Measurements from ENCODE around the gene ZRANB3. TPM values are rescaled to one million over a fixed set of nuclear protein-coding genes. Genes with fewer than 3 reads are reported as not detected.
"Not testable (repeated sequence)": the region's sequence is repeated elsewhere in the genome, so short reads cannot be mapped to it uniquely, and the experiment has no call there.

The ZRANB3 gene
- total RNA-seq, 4 donors from 2014 or later, result 1.6 to 7.4 (median 2.8) TPM

GRCh38 chr2:135557530-135557929, 26.5 kb upstream of the ZRANB3 start:
- no peaks in the 10 kb centered on the region for H3K36me3 ChIP-seq
- no peak for TF ChIP-seq CTCF (IDR thresholded peaks at IDR 0.05)
- no peak for TF ChIP-seq POLR2A (IDR thresholded peaks at IDR 0.05)
- H3K27ac ChIP-seq, result no peak overlapping the region
- no peaks in the 10 kb centered on the region for H3K4me1 ChIP-seq
- H3K27me3 ChIP-seq, result no peaks in the 10 kb centered on the region
- H3K4me3 ChIP-seq, result no peak overlapping the region
- no peaks in the 10 kb centered on the region for H3K9me3 ChIP-seq
- DNase-seq, result no peak

DNA sequence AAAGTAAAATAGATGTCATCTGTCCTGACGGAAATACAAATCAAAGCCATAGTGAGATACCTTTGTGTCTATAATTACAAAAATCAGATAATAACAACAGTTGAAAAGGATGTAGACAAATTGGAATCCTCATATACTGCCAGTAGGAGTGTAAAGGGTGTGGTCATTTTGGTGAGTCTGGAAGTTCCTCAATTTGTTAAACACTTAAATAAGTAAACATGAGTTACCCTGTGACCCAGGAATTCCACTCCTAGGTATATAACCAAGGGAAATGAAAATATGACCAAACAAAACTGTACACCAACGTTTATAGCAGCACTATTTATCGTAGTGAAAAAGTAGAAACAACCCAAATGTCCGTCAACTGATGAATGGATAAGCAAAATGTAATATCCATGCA, 24.3 kb upstream of the ZRANB3 start:
- no peaks in the 10 kb centered on the region for H3K4me1 ChIP-seq
- no peaks in the 10 kb centered on the region for H3K27me3 ChIP-seq
- H3K4me3 ChIP-seq, result no peak overlapping the region
- TF ChIP-seq CTCF (IDR thresholded peaks at IDR 0.05) (no peak), POLR2A (IDR thresholded peaks at IDR 0.05) (no peak)
- no peak overlapping the region for H3K27ac ChIP-seq
- no peak for DNase-seq
- no peaks in the 10 kb centered on the region for H3K9me3 ChIP-seq
- H3K36me3 ChIP-seq, result no peaks in the 10 kb centered on the region

DNA sequence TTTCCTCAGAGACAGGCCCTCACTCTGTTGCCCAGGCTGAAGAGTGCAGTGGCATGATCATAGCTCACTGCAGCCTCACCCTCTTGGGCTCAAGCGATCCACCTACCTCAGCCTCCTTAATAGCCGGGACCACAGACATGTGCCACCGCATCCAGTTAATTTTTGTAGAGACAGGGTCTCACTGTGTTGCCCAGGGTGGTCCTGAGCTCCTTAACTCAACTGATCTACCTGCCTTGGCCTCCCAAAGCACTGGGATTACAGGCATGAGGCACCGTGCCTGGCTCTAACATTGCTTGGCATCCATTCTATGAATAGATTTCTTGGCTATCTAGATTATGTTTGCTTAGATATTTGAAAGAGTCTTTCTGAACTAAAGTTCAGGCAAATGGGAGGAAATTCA, 21.9 kb upstream of the ZRANB3 start:
- no peak for DNase-seq
- Histone ChIP-seq H3K27me3 (no peaks in the 10 kb centered on the region), H3K27ac (no peak overlapping the region), H3K4me3 (no peak overlapping the region), H3K36me3 (no peaks in the 10 kb centered on the region), H3K9me3 (no peaks in the 10 kb centered on the region), H3K4me1 (no peaks in the 10 kb centered on the region)
- TF ChIP-seq CTCF (IDR thresholded peaks at IDR 0.05) (no peak), POLR2A (IDR thresholded peaks at IDR 0.05) (no peak)

- Histone ChIP-seq H3K27me3 (no peaks in the 10 kb centered on the region), H3K4me1 (no peaks in the 10 kb centered on the region), H3K36me3 (no peaks in the 10 kb centered on the region), H3K4me3 (no peak overlapping the region), H3K27ac (no peak overlapping the region), H3K9me3 (no peaks in the 10 kb centered on the region)
- TF ChIP-seq CTCF (IDR thresholded peaks at IDR 0.05) (no peak), POLR2A (IDR thresholded peaks at IDR 0.05) (no peak)
- no peak for DNase-seq
Measured at GRCh38 chr2:135551356-135551755, 20.3 kb upstream of the ZRANB3 start.

DNA sequence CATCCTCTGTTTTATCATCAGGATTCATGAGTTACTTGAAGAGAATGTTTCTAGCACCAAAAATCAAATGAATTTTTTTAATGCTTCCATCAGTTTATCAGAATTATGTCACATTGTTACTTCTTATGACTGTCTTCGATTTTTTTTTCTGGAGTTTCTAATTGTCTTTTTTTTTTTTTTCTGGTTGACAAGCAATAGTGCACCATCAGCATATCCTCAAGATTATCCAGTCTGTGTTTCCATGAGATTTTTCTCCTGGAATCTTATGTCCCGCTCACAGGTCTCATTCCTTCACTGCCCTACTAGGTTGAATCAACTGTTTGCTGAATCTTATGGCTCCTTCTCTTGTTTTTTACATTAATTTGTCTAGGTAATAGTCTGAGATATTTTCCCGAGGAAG, 16.3 kb upstream of the ZRANB3 start:
- no peak overlapping the region for H3K4me3 ChIP-seq
- H3K27me3 ChIP-seq, result no peaks in the 10 kb centered on the region
- H3K4me1 ChIP-seq, result no peaks in the 10 kb centered on the region
- DNase-seq, result no peak
- TF ChIP-seq POLR2A (IDR thresholded peaks at IDR 0.05) (no peak), CTCF (IDR thresholded peaks at IDR 0.05) (no peak)
- no peaks in the 10 kb centered on the region for H3K9me3 ChIP-seq
- no peaks in the 10 kb centered on the region for H3K36me3 ChIP-seq
- no peak overlapping the region for H3K27ac ChIP-seq

GRCh38 chr2:135546436-135546835, 15.4 kb upstream of the ZRANB3 start:
- Histone ChIP-seq H3K9me3 (no peaks in the 10 kb centered on the region), H3K27ac (no peak overlapping the region), H3K4me3 (no peak overlapping the region), H3K27me3 (no peaks in the 10 kb centered on the region), H3K4me1 (no peaks in the 10 kb centered on the region), H3K36me3 (no peaks in the 10 kb centered on the region)
- TF ChIP-seq CTCF (IDR thresholded peaks at IDR 0.05) (no peak), POLR2A (IDR thresholded peaks at IDR 0.05) (no peak)
- no peak for DNase-seq

DNA sequence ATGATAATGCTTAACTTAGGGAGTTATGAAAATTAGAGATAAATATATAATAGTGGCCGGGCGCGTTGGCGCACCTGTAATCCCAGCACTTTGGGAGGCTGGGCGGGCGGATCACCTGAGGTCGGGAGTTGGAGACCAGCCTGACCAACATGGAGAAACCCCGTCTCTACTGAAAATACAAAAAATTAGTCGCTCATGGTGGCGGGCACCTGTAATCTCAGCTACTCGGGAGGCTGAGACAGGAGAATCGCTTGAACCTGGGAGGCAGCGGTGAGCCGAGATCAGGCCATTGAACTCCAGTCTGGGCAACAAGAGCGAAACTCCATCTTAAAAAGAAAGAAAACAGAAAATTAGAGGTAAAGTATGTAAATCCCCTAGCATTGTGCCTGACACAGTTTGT, 2.5 kb upstream of the ZRANB3 start:
- H3K9me3 ChIP-seq, H3K27ac ChIP-seq, H3K36me3 ChIP-seq, H3K4me3 ChIP-seq, H3K27me3 ChIP-seq, DNase-seq: not testable (repeated sequence)
- peaks cover 0 to 19% (median 0%) of the 10 kb centered on the region in 4 donors for H3K4me1 ChIP-seq
